GM12864 (cell line): ENCODE results near the gene THOP1.

ENCODE experiments used
- DNase-seq: peaks from one replicate; pipeline ENCODE4 v3.0.0-alpha.2; 2011; ENCODE audit warnings: low read depth
- H3K4me3 ChIP-seq: 2 replicates; pipeline ENCODE4 v1.5.1; 2011; ENCODE audit warnings: mild to moderate bottlenecking, low read depth, low read length, control low read depth
- TF ChIP-seq, protein P1 (sequence below): IDR thresholded peaks from 2 replicates; pipeline ENCODE4 v1.5.1; 2011; ENCODE audit warnings: low read depth, mild to moderate bottlenecking, moderate library complexity, low read length, control low read depth, inconsistent platforms; ENCODE audit errors: missing control alignments

The THOP1 gene

DNA sequence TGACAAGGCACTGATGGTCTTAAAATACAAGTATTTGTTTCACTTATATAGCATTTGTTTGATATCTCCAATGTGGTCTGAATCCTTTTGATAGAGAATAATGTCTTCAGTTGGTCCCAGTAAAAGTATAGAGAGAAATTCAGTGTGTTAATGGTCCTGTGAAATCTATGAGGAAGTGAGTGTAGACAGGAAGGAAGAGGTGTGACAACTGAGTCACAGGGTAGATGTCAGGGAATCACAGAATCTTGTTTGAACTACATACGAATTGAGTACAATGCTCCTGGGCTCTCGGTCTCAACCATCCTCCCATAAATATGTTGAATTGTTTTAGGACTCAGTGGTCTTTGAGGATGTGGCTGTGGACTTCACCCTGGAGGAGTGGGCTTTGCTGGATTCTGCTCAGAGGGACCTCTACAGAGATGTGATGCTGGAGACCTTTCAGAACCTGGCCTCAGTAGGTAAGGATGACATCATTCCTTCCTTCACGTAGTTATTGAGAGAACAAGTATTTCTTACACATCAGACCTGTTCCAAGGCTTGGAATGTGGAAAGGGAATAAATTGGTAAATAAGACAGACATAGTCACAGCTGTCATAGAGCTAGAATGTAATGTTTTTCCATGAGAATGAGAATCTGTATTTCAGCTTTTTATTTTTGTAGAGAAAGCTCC is 65.1 kb downstream of the THOP1 start:
- TF ChIP-seq, protein P1, sequence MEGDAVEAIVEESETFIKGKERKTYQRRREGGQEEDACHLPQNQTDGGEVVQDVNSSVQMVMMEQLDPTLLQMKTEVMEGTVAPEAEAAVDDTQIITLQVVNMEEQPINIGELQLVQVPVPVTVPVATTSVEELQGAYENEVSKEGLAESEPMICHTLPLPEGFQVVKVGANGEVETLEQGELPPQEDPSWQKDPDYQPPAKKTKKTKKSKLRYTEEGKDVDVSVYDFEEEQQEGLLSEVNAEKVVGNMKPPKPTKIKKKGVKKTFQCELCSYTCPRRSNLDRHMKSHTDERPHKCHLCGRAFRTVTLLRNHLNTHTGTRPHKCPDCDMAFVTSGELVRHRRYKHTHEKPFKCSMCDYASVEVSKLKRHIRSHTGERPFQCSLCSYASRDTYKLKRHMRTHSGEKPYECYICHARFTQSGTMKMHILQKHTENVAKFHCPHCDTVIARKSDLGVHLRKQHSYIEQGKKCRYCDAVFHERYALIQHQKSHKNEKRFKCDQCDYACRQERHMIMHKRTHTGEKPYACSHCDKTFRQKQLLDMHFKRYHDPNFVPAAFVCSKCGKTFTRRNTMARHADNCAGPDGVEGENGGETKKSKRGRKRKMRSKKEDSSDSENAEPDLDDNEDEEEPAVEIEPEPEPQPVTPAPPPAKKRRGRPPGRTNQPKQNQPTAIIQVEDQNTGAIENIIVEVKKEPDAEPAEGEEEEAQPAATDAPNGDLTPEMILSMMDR: no peak
- H3K4me3 ChIP-seq: no peak overlapping the region
- DNase-seq: no peak

DNA sequence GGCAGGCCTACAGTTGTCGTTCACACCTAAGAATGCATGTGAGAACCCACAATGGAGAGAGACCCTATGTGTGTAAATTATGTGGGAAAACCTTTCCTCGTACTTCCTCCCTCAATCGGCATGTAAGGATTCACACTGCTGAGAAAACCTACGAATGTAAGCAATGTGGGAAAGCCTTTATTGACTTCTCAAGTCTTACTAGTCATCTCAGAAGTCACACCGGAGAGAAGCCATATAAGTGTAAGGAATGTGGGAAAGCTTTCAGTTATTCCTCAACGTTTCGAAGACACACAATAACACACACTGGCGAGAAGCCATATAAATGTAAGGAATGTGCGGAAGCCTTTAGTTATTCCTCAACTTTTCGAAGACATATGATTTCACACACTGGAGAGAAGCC is 67.3 kb downstream of the THOP1 start:
- DNase-seq: no peak
- H3K4me3 ChIP-seq: no peak overlapping the region
- TF ChIP-seq, protein P1: no peak

DNA sequence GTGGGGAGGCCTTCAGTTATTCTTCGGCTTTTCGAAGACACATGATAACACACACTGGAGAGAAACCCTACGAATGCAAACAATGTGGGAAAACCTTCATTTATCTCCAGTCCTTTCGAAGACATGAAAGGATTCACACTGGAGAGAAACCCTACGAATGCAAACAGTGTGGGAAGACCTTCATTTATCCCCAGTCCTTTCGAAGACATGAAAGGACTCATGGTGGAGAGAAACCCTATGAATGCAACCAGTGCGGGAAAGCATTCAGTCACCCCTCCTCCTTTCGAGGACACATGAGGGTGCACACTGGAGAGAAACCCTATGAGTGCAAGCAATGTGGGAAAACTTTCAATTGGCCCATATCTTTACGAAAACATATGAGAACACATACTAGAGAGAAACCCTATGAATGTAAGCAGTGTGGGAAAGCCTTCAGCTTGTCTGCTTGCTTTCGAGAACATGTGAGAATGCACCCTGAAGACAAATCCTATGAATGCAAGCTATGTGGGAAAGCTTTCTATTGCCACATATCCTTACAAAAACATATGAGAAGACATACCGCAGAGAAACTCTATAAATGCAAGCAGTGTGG is 67.8 kb downstream of the THOP1 start:
- TF ChIP-seq, protein P1: no peak
- no peak for DNase-seq
- H3K4me3 ChIP-seq: no peak overlapping the region

DNA sequence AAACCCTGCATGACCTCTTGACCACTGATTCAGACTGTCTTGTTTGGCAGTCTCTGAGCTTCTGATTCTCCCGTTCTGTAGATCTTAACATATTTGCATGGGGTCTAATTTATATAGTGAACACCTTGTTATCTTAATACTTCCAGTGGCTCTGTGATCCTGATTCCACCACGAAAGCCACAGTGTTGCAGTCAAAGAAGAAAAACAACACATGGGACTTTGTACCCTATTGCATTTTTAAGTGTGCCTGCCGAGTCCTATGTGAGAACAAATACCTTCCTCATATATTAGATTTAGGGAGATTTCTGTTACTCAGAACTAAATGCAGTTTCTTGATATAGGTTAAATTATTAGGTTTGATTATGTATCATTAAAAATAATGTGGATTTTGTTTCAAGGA is 69.5 kb downstream of the THOP1 start:
- no peak overlapping the region for H3K4me3 ChIP-seq
- DNase-seq: no peak
- TF ChIP-seq, protein P1: no peak

DNA sequence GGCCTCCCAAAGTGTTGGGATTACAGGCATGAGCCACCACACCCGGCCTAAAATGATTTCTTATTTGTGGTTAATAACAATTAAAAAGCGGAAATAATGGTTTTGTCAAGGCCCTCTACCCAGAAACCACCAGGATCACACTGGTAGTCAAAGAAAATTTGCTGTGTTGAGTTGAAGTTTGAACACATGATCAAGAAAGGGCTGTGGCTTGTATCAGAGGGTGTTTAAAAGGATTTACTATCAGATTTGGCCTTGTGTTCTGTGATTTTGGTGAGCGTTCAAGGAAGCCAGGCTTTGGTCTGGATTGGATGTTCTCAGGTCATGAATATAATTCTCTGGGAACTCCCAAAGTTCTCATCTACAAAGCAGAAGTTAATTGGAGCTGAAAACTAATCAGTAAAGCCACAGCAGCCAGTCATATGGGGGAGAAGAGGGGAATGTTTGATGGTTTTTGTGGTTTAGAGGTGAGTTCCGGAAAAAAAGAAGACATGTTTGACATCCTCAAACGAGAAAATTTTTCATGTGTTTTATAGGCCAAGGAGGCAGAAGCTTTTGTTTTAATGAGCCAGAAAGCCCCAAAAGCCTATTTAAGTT is 71.3 kb downstream of the THOP1 start:
- TF ChIP-seq, protein P1: no peak
- no peak overlapping the region for H3K4me3 ChIP-seq
- no peak for DNase-seq

DNA sequence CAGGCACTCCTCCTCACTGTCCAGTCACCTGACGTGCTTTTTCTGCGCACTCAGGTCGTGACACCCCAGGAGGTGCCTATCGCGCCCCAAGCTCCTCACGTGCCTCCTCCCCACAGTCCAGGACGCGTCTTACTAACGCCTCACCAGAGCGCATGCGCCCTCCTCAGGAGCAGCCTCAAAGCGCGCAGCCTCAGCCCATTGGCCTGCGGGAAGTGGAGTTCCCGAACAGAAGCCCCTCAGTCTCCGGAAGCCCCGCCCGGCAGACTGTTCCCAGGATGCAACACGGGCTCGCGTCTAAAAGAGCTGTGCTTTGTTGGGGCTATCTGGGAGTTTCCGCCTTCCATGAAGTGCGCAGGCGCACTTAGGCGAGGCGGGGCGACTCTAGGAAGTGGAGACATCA is 73.6 kb downstream of the THOP1 start:
- TF ChIP-seq, protein P1: no peak
- H3K4me3 ChIP-seq: no peak overlapping the region
- DNase-seq: no peak

DNA sequence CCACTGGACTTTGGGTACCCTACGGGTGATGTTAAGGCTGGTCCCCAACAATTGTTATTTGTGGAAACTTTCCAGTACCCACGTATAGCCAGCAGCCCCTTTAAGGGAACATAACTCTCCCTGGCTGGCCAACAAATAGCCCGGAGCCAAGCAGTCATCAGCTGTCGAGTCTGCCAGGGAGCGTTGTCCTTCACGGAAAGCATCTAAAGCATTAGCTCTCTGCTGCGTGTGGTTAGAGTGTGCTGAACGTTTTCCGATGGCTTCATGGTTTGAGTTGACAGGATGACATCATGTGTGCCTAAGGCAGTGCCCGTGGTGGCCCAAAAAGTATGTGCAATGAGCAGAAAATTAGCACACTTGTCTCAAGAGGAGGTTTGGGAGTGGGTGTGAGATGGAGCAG is 78.5 kb downstream of the THOP1 start:
- no peak overlapping the region for H3K4me3 ChIP-seq
- TF ChIP-seq, protein P1: no peak
- no peak for DNase-seq
